ENCODE data around the gene ZNF708.
"Not testable (repeated sequence)": the region's sequence is repeated elsewhere in the genome, so short reads cannot be mapped to it uniquely, and the experiment has no call there.

The ZNF708 gene

GRCh38 chr19:21328885-21329605 is at the start of gene ZNF708:
Gene ZNF708, minus strand, starts transcription at chr19:21329410. Its CDS starts 198 bp downstream, at chr19:21329212.
- no peak for TF ChIP-seq CTCF (conservative IDR thresholded peaks at IDR 0.05; ENCODE audit: low read depth, low read length)
- peak; percentile 76 for DNase-seq (ENCODE audit: low read depth)
- H3K4me3 ChIP-seq (ENCODE audit: low read length): peak within 1 kb of the TSS; percentile 99

GRCh38 chr19:21362291-21362690 is 33.1 kb upstream of the ZNF708 start:
- TF ChIP-seq CTCF (conservative IDR thresholded peaks at IDR 0.05; ENCODE audit: low read depth, low read length): no peak
- no peak overlapping the region for H3K4me3 ChIP-seq (ENCODE audit: low read length)
- DNase-seq (ENCODE audit: low read depth): no peak

GRCh38 chr19:21358768-21359451 is 29.7 kb upstream of the ZNF708 start, which contains the start of gene ZNF738:
Gene ZNF738, plus strand, starts transcription at chr19:21359000. Its CDS starts 141 bp downstream, at chr19:21359141.
- TF ChIP-seq CTCF (conservative IDR thresholded peaks at IDR 0.05; ENCODE audit: low read depth, low read length): peak; percentile 12
- peak within 1 kb of the TSS; percentile 93 for H3K4me3 ChIP-seq (ENCODE audit: low read length)
- peak; percentile 87 for DNase-seq (ENCODE audit: low read depth)

- no peak overlapping the region for H3K4me3 ChIP-seq (ENCODE audit: low read length)
- no peak for TF ChIP-seq CTCF (conservative IDR thresholded peaks at IDR 0.05; ENCODE audit: low read depth, low read length)
- DNase-seq (ENCODE audit: low read depth): no peak
Observed at GRCh38 chr19:21352830-21353229, 23.6 kb upstream of the ZNF708 start.

- not testable (repeated sequence) for DNase-seq (ENCODE audit: low read depth); H3K4me3 ChIP-seq (ENCODE audit: low read length)
Observed at GRCh38 chr19:21344841-21345240, 15.6 kb upstream of the ZNF708 start.

- no peak overlapping the region for H3K4me3 ChIP-seq (ENCODE audit: low read length)
- no peak for DNase-seq (ENCODE audit: low read depth)
- TF ChIP-seq CTCF (conservative IDR thresholded peaks at IDR 0.05; ENCODE audit: low read depth, low read length): no peak
Observed at GRCh38 chr19:21335721-21336120, 6.5 kb upstream of the ZNF708 start.

GRCh38 chr19:21328406-21328805 is 804 bp downstream of the ZNF708 start:
- no peak for TF ChIP-seq CTCF (conservative IDR thresholded peaks at IDR 0.05; ENCODE audit: low read depth, low read length)
- DNase-seq (ENCODE audit: low read depth): no peak
- H3K4me3 ChIP-seq (ENCODE audit: low read length): peak overlapping the region; percentile 99

Data from retinal pigment epithelial cell (primary cell).